Esophagus muscularis mucosa (tissue), 4 donors: ENCODE data around the gene PAM. TPM values are rescaled to one million over a fixed set of nuclear protein-coding genes. Genes with fewer than 3 reads are reported as not detected.

Experiments used
- DNase-seq: peaks from one replicate; pipeline ENCODE4 v3.0.0-alpha.2; 2017; ENCODE audit errors: extremely low spot score
- H3K27ac ChIP-seq, 4 donors: fragments of 200-600 bp; sonication (generic); replicated peaks in 1 of 4; 1 replicate in 3 of 4; 2 replicates in 1 of 4; pipeline ENCODE4 v1.5.1; 2016 to 2019; ENCODE audit warnings: mild to moderate bottlenecking in 1 of 4
- H3K27me3 ChIP-seq, 4 donors: fragments of 200-600 bp; sonication (generic); one replicate each; pipeline versions ENCODE4 v1.5.1 to v1.6.0; 2016 to 2019
- H3K36me3 ChIP-seq, 4 donors: fragments of 200-600 bp; sonication (generic); one replicate each; pipeline ENCODE4 v1.5.1; 2016 to 2019
- H3K4me1 ChIP-seq, 4 donors: fragments of 200-600 bp; sonication (generic); one replicate each; pipeline ENCODE4 v1.5.1; 2016 to 2019
- H3K4me3 ChIP-seq, 4 donors: fragments of 200-600 bp; sonication (generic); 1 replicate in 2 of 4; 2 replicates in 2 of 4; pipeline ENCODE4 v1.5.1; 2016 to 2019; ENCODE audit warnings: mild to moderate bottlenecking in 4 of 4, moderate library complexity in 1 of 4
- H3K9me3 ChIP-seq, 4 donors: fragments of 200-600 bp; sonication (generic); 1 replicate in 3 of 4; 2 replicates in 1 of 4; pipeline ENCODE4 v1.5.1; 2016 to 2019
- CTCF ChIP-seq, 3 experiments: fragments of 200-600 bp in 2 of 3; fragments of 450-650 bp in 1 of 3; sonication (generic) in 2 of 3; IDR thresholded peaks; one replicate each; pipeline ENCODE4 v1.5.1; 2017 to 2019; ENCODE audit warnings: antibody characterized with exemption in 3 of 3, mild to moderate bottlenecking in 2 of 3, moderate library complexity in 1 of 3
- EP300 ChIP-seq: sonication (generic); formaldehyde crosslinking; IDR thresholded peaks from one replicate; pipeline ENCODE4 v1.6.1; 2017; ENCODE audit warnings: antibody characterized with exemption
- POLR2A ChIP-seq: fragments of 450-650 bp; IDR thresholded peaks from one replicate; pipeline ENCODE4 v1.6.1; 2017; ENCODE audit warnings: antibody characterized with exemption, moderate library complexity, mild to moderate bottlenecking, low read depth
- POLR2AphosphoS5 ChIP-seq, 2 donors: sonication (generic); formaldehyde crosslinking; IDR thresholded peaks; one replicate each; pipeline ENCODE4 v1.6.1; 2017; ENCODE audit warnings: antibody characterized with exemption in 2 of 2
- WGBS: methylation state at CpG from one replicate; pipeline ENCODE4 v1.1.5; 2018; 5-methylcytosine and 5-hydroxymethylcytosine counted together
- intact Hi-C: fragments of 100-400 bp; cut with DNase I; formaldehyde crosslinking; loops from one replicate; pipeline ENCODE4 v1.15.1; 2023
- total RNA-seq, 4 donors: library from RNA; depleted of rRNA; stranded (reverse); fragments of >200 nt; gene quantifications; one replicate each; pipeline versions ENCODE4 v1.1.0 to v1.2.1, GENCODE V29; 2016

Gene PAM
- 100 to 1,000 TPM; 212 to 250 (median 227) TPM for total RNA-seq

GRCh38 chr5:102754767-102755431 is at the start of gene PAM:
TSS of gene PAM (plus strand) at chr5:102755305. CDS start at chr5:102866196, 110,891 bp downstream.
- intact Hi-C loops: loop anchor here (10.0 kb wide), 1 partner anchor 370 kb away; the partner anchor contains the start of genes GIN1 and PPIP5K2
- peak; percentile 67 to 77 for TF ChIP-seq POLR2AphosphoS5 (IDR thresholded peaks at IDR 0.05)
- TF ChIP-seq CTCF (IDR thresholded peaks at IDR 0.05): no peak
- peak; percentile 42 for TF ChIP-seq POLR2A
- no peak for TF ChIP-seq EP300

GRCh38 chr5:102711525-102712385 is 43.4 kb upstream of the PAM start:
- H3K27ac ChIP-seq: no peak overlapping the region
- WGBS: 88% methylated on average over 8 of the region's 8 CpGs
- no peak for TF ChIP-seq EP300
- H3K27me3 ChIP-seq: no peaks in the 10 kb centered on the region
- H3K4me1 ChIP-seq: no peaks in the 10 kb centered on the region
- no peak overlapping the region for H3K4me3 ChIP-seq
- no peak for DNase-seq
- no peaks in the 10 kb centered on the region for H3K36me3 ChIP-seq
- intact Hi-C loops: no loop called here
- no peaks in the 10 kb centered on the region for H3K9me3 ChIP-seq

More at GRCh38 chr5:102754767-102755431, at the start of gene PAM:
- H3K27ac ChIP-seq: peak within 1 kb of the TSS; percentile 79 to 83 (median 82)
- H3K27me3 ChIP-seq: no peaks in the 10 kb centered on the region
- WGBS: under 1% methylated on average over 26 of the region's 65 CpGs
- H3K36me3 ChIP-seq: no peaks in the 10 kb centered on the region
- peak within 1 kb of the TSS; percentile 73 to 93 (median 88) for H3K4me3 ChIP-seq
- H3K9me3 ChIP-seq: no peaks in the 10 kb centered on the region
- peaks cover 29 to 41% (median 36%) of the 10 kb centered on the region in 4 donors for H3K4me1 ChIP-seq
- no peak for DNase-seq

GRCh38 chr5:102713278-102713677 is 41.8 kb upstream of the PAM start:
- Histone ChIP-seq H3K36me3 (no peaks in the 10 kb centered on the region), H3K27me3 (no peaks in the 10 kb centered on the region), H3K4me1 (no peaks in the 10 kb centered on the region), H3K27ac (no peak overlapping the region), H3K9me3 (no peaks in the 10 kb centered on the region), H3K4me3 (no peak overlapping the region)
- intact Hi-C loops: no loop called here
- no peak for DNase-seq
- TF ChIP-seq POLR2AphosphoS5 (IDR thresholded peaks at IDR 0.05) (no peak), EP300 (no peak), CTCF (IDR thresholded peaks at IDR 0.05) (no peak), POLR2A (no peak)
- WGBS: 90% methylated on average over 2 of the region's 2 CpGs

GRCh38 chr5:102713682-102714231 is 41.3 kb upstream of the PAM start:
- WGBS: 25% methylated on average over 6 of the region's 6 CpGs
- TF ChIP-seq POLR2A: no peak
- no peak overlapping the region for H3K27ac ChIP-seq

GRCh38 chr5:102715082-102715807 is 39.9 kb upstream of the PAM start:
- H3K9me3 ChIP-seq: no peaks in the 10 kb centered on the region
- intact Hi-C loops: no loop called here
- no peak for TF ChIP-seq CTCF (IDR thresholded peaks at IDR 0.05)
- TF ChIP-seq EP300: no peak
- no peak for TF ChIP-seq POLR2A
- no peak for TF ChIP-seq POLR2AphosphoS5 (IDR thresholded peaks at IDR 0.05)
- H3K4me1 ChIP-seq: no peaks in the 10 kb centered on the region
- H3K27ac ChIP-seq: no peak overlapping the region
- DNase-seq: no peak
- H3K36me3 ChIP-seq: no peaks in the 10 kb centered on the region
- no peak overlapping the region for H3K4me3 ChIP-seq
- 67% methylated on average over 4 of the region's 4 CpGs for WGBS
- H3K27me3 ChIP-seq: no peaks in the 10 kb centered on the region

More at GRCh38 chr5:102713682-102714231, 41.3 kb upstream of the PAM start:
- Histone ChIP-seq H3K4me1 (no peaks in the 10 kb centered on the region), H3K36me3 (no peaks in the 10 kb centered on the region), H3K4me3 (no peak overlapping the region), H3K27me3 (no peaks in the 10 kb centered on the region), H3K9me3 (no peaks in the 10 kb centered on the region)
- intact Hi-C loops: no loop called here
- no peak for DNase-seq
